ENCODE measurements around the gene LLGL1.

The LLGL1 gene

GRCh38 chr17:18197535-18198194 lies 27.8 kb upstream of the LLGL1 start:
- Mint-ChIP-seq H3K36me3 (ENCODE audit: low read depth) (peaks cover 59% of the 10 kb centered on the region), H3K27me3 (ENCODE audit: low read depth) (no peaks in the 10 kb centered on the region), H3K4me1 (peaks cover 4% of the 10 kb centered on the region), H3K9me3 (no peaks in the 10 kb centered on the region), H3K4me3 (no peak overlapping the region), H3K27ac (no peak overlapping the region)
- TF ChIP-seq CTCF (IDR thresholded peaks at IDR 0.05; ENCODE audit: unreplicated experiment in 3 of 3): no peak

- Mint-ChIP-seq H3K27me3 (ENCODE audit: low read depth) (no peaks in the 10 kb centered on the region), H3K27ac (no peak overlapping the region), H3K4me1 (peaks cover 4% of the 10 kb centered on the region), H3K36me3 (ENCODE audit: low read depth) (peaks cover 61% of the 10 kb centered on the region), H3K4me3 (no peak overlapping the region), H3K9me3 (no peaks in the 10 kb centered on the region)
- no peak for TF ChIP-seq CTCF (IDR thresholded peaks at IDR 0.05; ENCODE audit: unreplicated experiment in 3 of 3)
These were observed 26.9 kb upstream of the LLGL1 start for GRCh38 chr17:18198530-18198929.

GRCh38 chr17:18201108-18201507 lies 24.3 kb upstream of the LLGL1 start:
- TF ChIP-seq CTCF (IDR thresholded peaks at IDR 0.05; ENCODE audit: unreplicated experiment in 3 of 3): no peak
- Mint-ChIP-seq H3K27me3 (ENCODE audit: low read depth) (no peaks in the 10 kb centered on the region), H3K4me1 (peaks cover 4% of the 10 kb centered on the region), H3K27ac (no peak overlapping the region), H3K9me3 (no peaks in the 10 kb centered on the region), H3K4me3 (no peak overlapping the region), H3K36me3 (ENCODE audit: low read depth) (peaks cover 46% of the 10 kb centered on the region)

GRCh38 chr17:18203308-18203707 lies 22.1 kb upstream of the LLGL1 start:
- H3K36me3 Mint-ChIP-seq (ENCODE audit: low read depth): peaks cover 37% of the 10 kb centered on the region
- H3K27me3 Mint-ChIP-seq (ENCODE audit: low read depth): no peaks in the 10 kb centered on the region
- H3K27ac Mint-ChIP-seq: no peak overlapping the region
- TF ChIP-seq CTCF (IDR thresholded peaks at IDR 0.05; ENCODE audit: unreplicated experiment in 3 of 3): no peak
- H3K4me3 Mint-ChIP-seq: no peak overlapping the region
- no peaks in the 10 kb centered on the region for H3K9me3 Mint-ChIP-seq
- H3K4me1 Mint-ChIP-seq: no peaks in the 10 kb centered on the region

GRCh38 chr17:18205861-18206260 lies 19.6 kb upstream of the LLGL1 start:
- no peak overlapping the region for H3K27ac Mint-ChIP-seq
- H3K36me3 Mint-ChIP-seq (ENCODE audit: low read depth): peaks cover 48% of the 10 kb centered on the region
- H3K4me3 Mint-ChIP-seq: no peak overlapping the region
- no peaks in the 10 kb centered on the region for H3K4me1 Mint-ChIP-seq
- no peaks in the 10 kb centered on the region for H3K9me3 Mint-ChIP-seq
- no peaks in the 10 kb centered on the region for H3K27me3 Mint-ChIP-seq (ENCODE audit: low read depth)
- no peak for TF ChIP-seq CTCF (IDR thresholded peaks at IDR 0.05; ENCODE audit: unreplicated experiment in 3 of 3)

GRCh38 chr17:18206962-18207361 lies 18.5 kb upstream of the LLGL1 start:
- H3K36me3 Mint-ChIP-seq (ENCODE audit: low read depth): peaks cover 45% of the 10 kb centered on the region
- no peaks in the 10 kb centered on the region for H3K9me3 Mint-ChIP-seq
- no peak overlapping the region for H3K27ac Mint-ChIP-seq
- TF ChIP-seq CTCF (IDR thresholded peaks at IDR 0.05; ENCODE audit: unreplicated experiment in 3 of 3): no peak
- H3K4me1 Mint-ChIP-seq: no peaks in the 10 kb centered on the region
- H3K27me3 Mint-ChIP-seq (ENCODE audit: low read depth): no peaks in the 10 kb centered on the region
- H3K4me3 Mint-ChIP-seq: no peak overlapping the region

Data from nephron (organoid).